ENCODE measurements around the gene IDUA. TPM values are rescaled to one million over a fixed set of nuclear protein-coding genes. Genes with fewer than 3 reads are reported as not detected.

The IDUA gene
- total RNA-seq, 1 experiment from 2014 or later: 46.6 TPM

- peak overlapping the region; percentile 47; the same call in 1 of the 2 replicates for H3K4me3 ChIP-seq
- no peaks in the 10 kb centered on the region for H3K36me3 ChIP-seq (ENCODE audit: low read depth)
- TF ChIP-seq CTCF (conservative IDR thresholded peaks at IDR 0.05) (no peak), EZH2 (IDR thresholded peaks at IDR 0.05; ENCODE audit: low read depth) (no peak)
- peak overlapping the region; percentile 99 for H3K4me2 ChIP-seq
- peaks cover 29% of the 10 kb centered on the region for H3K4me1 ChIP-seq (replicated peaks; ENCODE audit: insufficient read depth)
- H4K20me1 ChIP-seq (ENCODE audit: insufficient read depth): peaks cover 5% of the 10 kb centered on the region; the same call in 1 of the 2 replicates
- H3F3A ChIP-seq (ENCODE audit: insufficient read depth, low read depth): peaks cover 29% of the 10 kb centered on the region
- H3K79me2 ChIP-seq (ENCODE audit: low read depth): peaks cover 22% of the 10 kb centered on the region
- intact Hi-C loops (cut with micrococcal nuclease; ENCODE audit: unreplicated experiment): loop anchor here (10.0 kb wide), 1 partner anchor 370 kb away; no protein-coding TSS in a partner anchor
- H3K9me3 ChIP-seq (ENCODE audit: insufficient read depth, low read depth): no peaks in the 10 kb centered on the region
- BruUV-seq (replicated peaks): no TSS peak
- POLR2A ChIA-PET (ENCODE audit: unreplicated experiment): interaction anchor here (0.6 kb wide), 1 partner anchor 762 kb away, joined by 3 read pairs; no protein-coding TSS in a partner anchor
- peak overlapping the region; percentile 63 for H2AFZ ChIP-seq
- no peaks in the 10 kb centered on the region for H3K27me3 ChIP-seq (ENCODE audit: insufficient read depth, low read depth)
- no peak for DNase-seq
- H3K9me2 ChIP-seq (ENCODE audit: insufficient read depth): no peaks in the 10 kb centered on the region
- CTCF ChIA-PET: no interaction called here
- H3K27ac ChIP-seq: no peak overlapping the region
Measured at GRCh38 chr4:984336-985054, 2.3 kb upstream of the IDUA start.

GRCh38 chr4:985123-985830 lies 1.6 kb upstream of the IDUA start:
- peak overlapping the region; percentile 99 for H3K4me2 ChIP-seq
- no peaks in the 10 kb centered on the region for H3K27me3 ChIP-seq (ENCODE audit: insufficient read depth, low read depth)
- H3K9me3 ChIP-seq (ENCODE audit: insufficient read depth, low read depth): no peaks in the 10 kb centered on the region
- TF ChIP-seq CTCF (conservative IDR thresholded peaks at IDR 0.05) (no peak), EZH2 (IDR thresholded peaks at IDR 0.05; ENCODE audit: low read depth) (no peak)
- H3K36me3 ChIP-seq (ENCODE audit: low read depth): no peaks in the 10 kb centered on the region
- intact Hi-C loops (cut with micrococcal nuclease; ENCODE audit: unreplicated experiment): loop anchor here (10.0 kb wide), 1 partner anchor 370 kb away; no protein-coding TSS in a partner anchor
- ChIA-PET POLR2A (ENCODE audit: unreplicated experiment) (interaction anchor here (0.6 kb wide), 2 partner anchors 723 to 761 kb away, joined by 3 to 21 read pairs; no protein-coding TSS in a partner anchor), CTCF (no interaction called here)
- BruUV-seq (replicated peaks): no TSS peak
- no peak overlapping the region for H3K27ac ChIP-seq
- H3K9me2 ChIP-seq (ENCODE audit: insufficient read depth): no peaks in the 10 kb centered on the region
- H3K4me3 ChIP-seq: peak overlapping the region; percentile 47; the same call in 1 of the 2 replicates
- peaks cover 25% of the 10 kb centered on the region for H3F3A ChIP-seq (ENCODE audit: insufficient read depth, low read depth)
- peaks cover 22% of the 10 kb centered on the region for H3K79me2 ChIP-seq (ENCODE audit: low read depth)
- peak; percentile 53 to 80 for DNase-seq
- peaks cover 28% of the 10 kb centered on the region for H3K4me1 ChIP-seq (replicated peaks; ENCODE audit: insufficient read depth)
- peaks cover 5% of the 10 kb centered on the region; the same call in 1 of the 2 replicates for H4K20me1 ChIP-seq (ENCODE audit: insufficient read depth)
- H2AFZ ChIP-seq: peak overlapping the region; percentile 63

- Histone ChIP-seq H3K4me3 (peak overlapping the region; percentile 79), H3K27me3 (ENCODE audit: insufficient read depth, low read depth) (no peaks in the 10 kb centered on the region), H3F3A (ENCODE audit: insufficient read depth, low read depth) (peaks cover 21% of the 10 kb centered on the region), H3K27ac (peak overlapping the region; percentile 35; the same call in 1 of the 2 replicates), H3K9me3 (ENCODE audit: insufficient read depth, low read depth) (no peaks in the 10 kb centered on the region), H3K79me2 (ENCODE audit: low read depth) (peaks cover 22% of the 10 kb centered on the region), H3K36me3 (ENCODE audit: low read depth) (no peaks in the 10 kb centered on the region), H3K4me2 (peak overlapping the region; percentile 99), H3K9me2 (ENCODE audit: insufficient read depth) (no peaks in the 10 kb centered on the region), H3K4me1 (replicated peaks; ENCODE audit: insufficient read depth) (peaks cover 28% of the 10 kb centered on the region), H2AFZ (peak overlapping the region; percentile 98), H4K20me1 (ENCODE audit: insufficient read depth) (peaks cover 5% of the 10 kb centered on the region; the same call in 1 of the 2 replicates)
- ChIA-PET CTCF (interaction anchor here (0.6 to 1.0 kb wide), 2 partner anchors 56 to 425 kb away, joined by 3 to 4 read pairs; no protein-coding TSS in a partner anchor), POLR2A (ENCODE audit: unreplicated experiment) (interaction anchor here (1.0 kb wide), 1 partner anchor 54 kb away, joined by 12 read pairs; the partner anchor contains the start of genes GAK and TMEM175)
- intact Hi-C loops (cut with micrococcal nuclease; ENCODE audit: unreplicated experiment): loop anchor here (2.0 to 10.0 kb wide), 2 partner anchors 54 to 372 kb away; partner anchors contain the start of genes GAK and TMEM175
- no peak for DNase-seq
- no TSS peak for BruUV-seq (replicated peaks)
- no peak for TF ChIP-seq CTCF (conservative IDR thresholded peaks at IDR 0.05)
- TF ChIP-seq EZH2 (IDR thresholded peaks at IDR 0.05; ENCODE audit: low read depth): no peak
Measured at GRCh38 chr4:986428-986878, 391 bp upstream of the IDUA start.
